WERI-Rb-1 (cell line): Measurements from ENCODE around the gene EXOC6.

Experiments
- DNase-seq: peaks from one replicate; pipeline ENCODE4 v3.0.0-alpha.2; 2020
- H3K27ac ChIP-seq: fragments of 250-450 bp; sonication (Bioruptor Pico); 2 replicates; pipeline ENCODE4 v1.5.1; 2020; ENCODE audit warnings: mild to moderate bottlenecking, moderate library complexity
- H3K27me3 ChIP-seq: fragments of 250-450 bp; sonication (Bioruptor Pico); 2 replicates; pipeline ENCODE4 v1.5.1; 2021; ENCODE audit warnings: mild to moderate bottlenecking, low read depth, moderate library complexity; ENCODE audit not compliant: insufficient read depth, severe bottlenecking
- H3K36me3 ChIP-seq: fragments of 250-450 bp; sonication (Bioruptor Pico); 2 replicates; pipeline ENCODE4 v1.5.1; 2020; ENCODE audit warnings: mild to moderate bottlenecking, moderate library complexity
- H3K4me3 ChIP-seq: 2 replicates; pipeline ENCODE4 v1.5.1; 2011; ENCODE audit warnings: low read depth, mild to moderate bottlenecking, control low read depth, low read length
- H3K9me3 ChIP-seq: fragments of 250-450 bp; sonication (Bioruptor Pico); 2 replicates; pipeline ENCODE4 v1.5.1; 2021; ENCODE audit warnings: mild to moderate bottlenecking, moderate library complexity; ENCODE audit not compliant: severe bottlenecking
- CTCF ChIP-seq: IDR thresholded peaks from 2 replicates; pipeline ENCODE4 v1.5.1; 2011; ENCODE audit warnings: low read depth, mild to moderate bottlenecking, control low read depth, inconsistent platforms, low read length

EXOC6 gene

GRCh38 chr10:92830478-92831389 is 17.6 kb upstream of the EXOC6 start:
- no peak for TF ChIP-seq CTCF
- H3K27ac ChIP-seq: no peak overlapping the region
- no peaks in the 10 kb centered on the region for H3K27me3 ChIP-seq
- H3K9me3 ChIP-seq: no peaks in the 10 kb centered on the region
- no peaks in the 10 kb centered on the region for H3K36me3 ChIP-seq
- no peak overlapping the region for H3K4me3 ChIP-seq
- no peak for DNase-seq

- no peak for DNase-seq
- Histone ChIP-seq H3K9me3 (no peaks in the 10 kb centered on the region), H3K27me3 (no peaks in the 10 kb centered on the region), H3K36me3 (no peaks in the 10 kb centered on the region), H3K27ac (no peak overlapping the region), H3K4me3 (no peak overlapping the region)
- no peak for TF ChIP-seq CTCF
These were observed 16.2 kb upstream of the EXOC6 start for GRCh38 chr10:92832121-92832520.

GRCh38 chr10:92832998-92833650 is 15.2 kb upstream of the EXOC6 start:
- no peaks in the 10 kb centered on the region for H3K36me3 ChIP-seq
- H3K27ac ChIP-seq: no peak overlapping the region
- DNase-seq: no peak
- no peak for TF ChIP-seq CTCF
- no peak overlapping the region for H3K4me3 ChIP-seq
- H3K9me3 ChIP-seq: no peaks in the 10 kb centered on the region
- H3K27me3 ChIP-seq: no peaks in the 10 kb centered on the region

- no peak for DNase-seq
- H3K36me3 ChIP-seq: no peaks in the 10 kb centered on the region
- H3K27me3 ChIP-seq: no peaks in the 10 kb centered on the region
- H3K9me3 ChIP-seq: no peaks in the 10 kb centered on the region
- no peak overlapping the region for H3K4me3 ChIP-seq
- no peak for TF ChIP-seq CTCF
- no peak overlapping the region for H3K27ac ChIP-seq
These were observed 14.0 kb upstream of the EXOC6 start for GRCh38 chr10:92834331-92834730.

GRCh38 chr10:92834986-92835385 is 13.3 kb upstream of the EXOC6 start:
- no peak for TF ChIP-seq CTCF
- Histone ChIP-seq H3K9me3 (no peaks in the 10 kb centered on the region), H3K4me3 (no peak overlapping the region), H3K36me3 (no peaks in the 10 kb centered on the region), H3K27ac (no peak overlapping the region), H3K27me3 (no peaks in the 10 kb centered on the region)
- DNase-seq: no peak
